HEK293 (cell line): Measurements from ENCODE around the gene BRMS1.

Source experiments
- KLF7 ChIP-seq: fragments of 450-650 bp; formaldehyde crosslinking; IDR thresholded peaks from 2 replicates; pipeline ENCODE4 v1.5.1; 2016; ENCODE audit warnings: missing biosample characterization, missing genetic modification characterization, borderline replicate concordance
- SCRT2 ChIP-seq: fragments of 450-650 bp; formaldehyde crosslinking; IDR thresholded peaks from 2 replicates; pipeline ENCODE4 v1.5.1; 2016; ENCODE audit warnings: missing biosample characterization, missing genetic modification characterization
- YY1 ChIP-seq: fragments of 450-650 bp; formaldehyde crosslinking; IDR thresholded peaks from 2 replicates; pipeline ENCODE4 v1.5.1; 2018; ENCODE audit warnings: missing biosample characterization, missing genetic modification characterization
- YY2 ChIP-seq: fragments of 450-650 bp; formaldehyde crosslinking; IDR thresholded peaks from 2 replicates; pipeline ENCODE4 v1.5.1; 2016; ENCODE audit warnings: missing biosample characterization, missing genetic modification characterization
- ZBTB8A ChIP-seq: fragments of 450-650 bp; formaldehyde crosslinking; IDR thresholded peaks from 2 replicates; pipeline ENCODE4 v1.5.1; 2016; ENCODE audit warnings: missing biosample characterization, missing genetic modification characterization
- ZEB2 ChIP-seq: fragments of 450-650 bp; formaldehyde crosslinking; IDR thresholded peaks from 2 replicates; pipeline ENCODE4 v1.5.1; 2016; ENCODE audit warnings: missing biosample characterization, missing genetic modification characterization
- ZFP69B ChIP-seq: fragments of 450-650 bp; formaldehyde crosslinking; IDR thresholded peaks from 2 replicates; pipeline ENCODE4 v1.5.1; 2016; ENCODE audit warnings: missing biosample characterization, missing genetic modification characterization
- ZNF112 ChIP-seq: fragments of 450-650 bp; formaldehyde crosslinking; IDR thresholded peaks from 2 replicates; pipeline ENCODE4 v1.5.0; 2017; ENCODE audit warnings: missing biosample characterization, missing genetic modification characterization
- ZNF146 ChIP-seq: fragments of 450-650 bp; formaldehyde crosslinking; IDR thresholded peaks from 2 replicates; pipeline ENCODE4 v1.5.1; 2016; ENCODE audit warnings: missing biosample characterization, missing genetic modification characterization
- ZNF24 ChIP-seq: fragments of 450-650 bp; formaldehyde crosslinking; IDR thresholded peaks from 2 replicates; pipeline ENCODE4 v1.5.1; 2016; ENCODE audit warnings: missing biosample characterization, missing genetic modification characterization
- ZNF335 ChIP-seq: fragments of 450-650 bp; formaldehyde crosslinking; conservative IDR thresholded peaks from 2 replicates; pipeline ENCODE4 v1.5.1; 2016; ENCODE audit warnings: missing biosample characterization, missing genetic modification characterization
- ZNF394 ChIP-seq: fragments of 450-650 bp; formaldehyde crosslinking; IDR thresholded peaks from 2 replicates; pipeline ENCODE4 v1.5.1; 2016; ENCODE audit warnings: missing biosample characterization, missing genetic modification characterization, mild to moderate bottlenecking, moderate library complexity, borderline replicate concordance
- ZNF514 ChIP-seq: fragments of 450-650 bp; formaldehyde crosslinking; IDR thresholded peaks from 2 replicates; pipeline ENCODE4 v1.5.1; 2016; ENCODE audit warnings: missing biosample characterization, missing genetic modification characterization
- ZSCAN23 ChIP-seq: fragments of 450-650 bp; formaldehyde crosslinking; IDR thresholded peaks from 2 replicates; pipeline ENCODE4 v1.5.1; 2016; ENCODE audit warnings: missing biosample characterization, missing genetic modification characterization
- TF ChIP-seq, protein P1 (sequence below): fragments of 450-650 bp; formaldehyde crosslinking; IDR thresholded peaks from 2 replicates; pipeline ENCODE4 v1.5.1; 2016; ENCODE audit warnings: missing biosample characterization, missing genetic modification characterization
- TF ChIP-seq, protein P2 (sequence below): fragments of 450-650 bp; formaldehyde crosslinking; IDR thresholded peaks from 2 replicates; pipeline ENCODE4 v1.5.1; 2016; ENCODE audit warnings: missing biosample characterization, missing genetic modification characterization
- TF ChIP-seq, protein P3 (sequence below): fragments of 450-650 bp; formaldehyde crosslinking; IDR thresholded peaks from 2 replicates; pipeline ENCODE4 v1.5.1; 2016; ENCODE audit warnings: missing biosample characterization, missing genetic modification characterization
- TF ChIP-seq, protein P4 (sequence below): fragments of 450-650 bp; formaldehyde crosslinking; IDR thresholded peaks from 2 replicates; pipeline ENCODE4 v1.5.0; 2017; ENCODE audit warnings: missing biosample characterization, missing genetic modification characterization, borderline replicate concordance
- TF ChIP-seq, protein P5 (sequence below): fragments of 450-650 bp; formaldehyde crosslinking; IDR thresholded peaks from 2 replicates; pipeline ENCODE4 v1.5.1; 2017; ENCODE audit warnings: missing biosample characterization, missing genetic modification characterization
- TF ChIP-seq, protein P6 (sequence below): fragments of 450-650 bp; formaldehyde crosslinking; IDR thresholded peaks from 2 replicates; pipeline ENCODE4 v1.5.1; 2017; ENCODE audit warnings: missing biosample characterization, mild to moderate bottlenecking, missing genetic modification characterization, moderate library complexity
- TF ChIP-seq, protein P7 (sequence below): fragments of 450-650 bp; formaldehyde crosslinking; IDR thresholded peaks from 2 replicates; pipeline ENCODE4 v1.5.1; 2016; ENCODE audit warnings: missing biosample characterization, missing genetic modification characterization
- TF ChIP-seq, protein P8 (sequence below): fragments of 450-650 bp; formaldehyde crosslinking; IDR thresholded peaks from 2 replicates; pipeline ENCODE4 v1.5.1; 2016; ENCODE audit warnings: missing biosample characterization, missing genetic modification characterization, borderline replicate concordance

Gene BRMS1

DNA sequence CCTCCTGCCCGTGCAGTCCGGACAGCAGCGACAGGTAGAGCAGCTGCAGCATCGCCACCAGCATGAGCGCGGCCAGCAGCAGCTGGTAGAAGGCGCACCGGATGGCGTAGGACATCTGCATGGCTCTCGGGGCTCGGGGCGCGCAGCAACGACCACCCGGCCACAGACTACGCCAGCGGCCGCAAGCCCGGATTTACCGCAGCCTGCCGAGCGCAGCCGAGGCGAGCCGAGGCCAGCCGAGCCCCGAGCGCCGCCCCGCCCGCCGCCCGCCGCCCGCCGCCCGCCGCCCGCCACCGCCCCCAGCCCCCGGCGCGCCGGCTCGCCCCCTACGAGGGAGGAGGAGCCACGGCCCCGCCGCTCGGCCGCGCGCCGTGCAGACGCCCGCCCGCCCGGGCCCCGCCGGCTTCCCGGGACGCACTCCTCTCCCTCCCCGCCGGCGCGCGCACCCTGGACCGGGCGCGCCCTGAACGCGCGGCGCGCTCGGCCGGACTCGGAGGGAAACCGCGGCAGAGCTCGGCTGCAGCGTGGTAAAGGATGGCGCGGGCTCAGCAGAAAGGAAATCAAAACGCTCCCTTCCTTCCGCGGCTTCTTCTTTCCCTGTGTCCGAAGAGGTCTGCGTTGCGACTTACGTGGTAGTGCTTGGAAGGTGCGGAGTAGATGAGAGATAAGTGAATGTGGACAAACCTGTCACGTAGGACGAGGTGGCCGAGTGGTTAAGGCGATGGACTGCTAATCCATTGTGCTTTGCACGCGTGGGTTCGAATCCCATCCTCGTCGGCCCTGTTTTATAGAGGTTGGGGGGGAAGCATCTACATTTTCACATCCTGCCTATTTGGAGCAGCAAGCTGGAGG is 2.7 kb upstream of the BRMS1 start, which contains the start of gene B4GAT1 (continued):
- TF ChIP-seq ZSCAN23 (tag by site-specific recombination): peak; percentile 36; the same call in 1 of the 2 replicates
- TF ChIP-seq ZNF394 (tag by site-specific recombination): peak; percentile 88
- TF ChIP-seq ZNF112 (tag by site-specific recombination): no peak
- TF ChIP-seq, protein P1, sequence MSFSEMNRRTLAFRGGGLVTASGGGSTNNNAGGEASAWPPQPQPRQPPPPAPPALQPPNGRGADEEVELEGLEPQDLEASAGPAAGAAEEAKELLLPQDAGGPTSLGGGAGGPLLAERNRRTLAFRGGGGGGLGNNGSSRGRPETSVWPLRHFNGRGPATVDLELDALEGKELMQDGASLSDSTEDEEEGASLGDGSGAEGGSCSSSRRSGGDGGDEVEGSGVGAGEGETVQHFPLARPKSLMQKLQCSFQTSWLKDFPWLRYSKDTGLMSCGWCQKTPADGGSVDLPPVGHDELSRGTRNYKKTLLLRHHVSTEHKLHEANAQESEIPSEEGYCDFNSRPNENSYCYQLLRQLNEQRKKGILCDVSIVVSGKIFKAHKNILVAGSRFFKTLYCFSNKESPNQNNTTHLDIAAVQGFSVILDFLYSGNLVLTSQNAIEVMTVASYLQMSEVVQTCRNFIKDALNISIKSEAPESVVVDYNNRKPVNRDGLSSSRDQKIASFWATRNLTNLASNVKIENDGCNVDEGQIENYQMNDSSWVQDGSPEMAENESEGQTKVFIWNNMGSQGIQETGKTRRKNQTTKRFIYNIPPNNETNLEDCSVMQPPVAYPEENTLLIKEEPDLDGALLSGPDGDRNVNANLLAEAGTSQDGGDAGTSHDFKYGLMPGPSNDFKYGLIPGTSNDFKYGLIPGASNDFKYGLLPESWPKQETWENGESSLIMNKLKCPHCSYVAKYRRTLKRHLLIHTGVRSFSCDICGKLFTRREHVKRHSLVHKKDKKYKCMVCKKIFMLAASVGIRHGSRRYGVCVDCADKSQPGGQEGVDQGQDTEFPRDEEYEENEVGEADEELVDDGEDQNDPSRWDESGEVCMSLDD: 0 out of 2 replicates have a peak, but pooled peaks have one; percentile 29
- peak; percentile 58; the same call in 1 of the 2 replicates for TF ChIP-seq KLF7 (tag by site-specific recombination)
- peak; percentile 71 for TF ChIP-seq ZFP69B (tag by site-specific recombination)
- TF ChIP-seq ZNF335 (tag by site-specific recombination): peak; percentile 71
- TF ChIP-seq, protein P2, sequence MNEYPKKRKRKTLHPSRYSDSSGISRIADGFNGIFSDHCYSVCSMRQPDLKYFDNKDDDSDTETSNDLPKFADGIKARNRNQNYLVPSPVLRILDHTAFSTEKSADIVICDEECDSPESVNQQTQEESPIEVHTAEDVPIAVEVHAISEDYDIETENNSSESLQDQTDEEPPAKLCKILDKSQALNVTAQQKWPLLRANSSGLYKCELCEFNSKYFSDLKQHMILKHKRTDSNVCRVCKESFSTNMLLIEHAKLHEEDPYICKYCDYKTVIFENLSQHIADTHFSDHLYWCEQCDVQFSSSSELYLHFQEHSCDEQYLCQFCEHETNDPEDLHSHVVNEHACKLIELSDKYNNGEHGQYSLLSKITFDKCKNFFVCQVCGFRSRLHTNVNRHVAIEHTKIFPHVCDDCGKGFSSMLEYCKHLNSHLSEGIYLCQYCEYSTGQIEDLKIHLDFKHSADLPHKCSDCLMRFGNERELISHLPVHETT (tag by site-specific recombination): peak; percentile 48; the same call in 1 of the 2 replicates
- TF ChIP-seq ZEB2: peak; percentile 83; the same call in 1 of the 2 replicates
- 0 out of 2 replicates have a peak, but pooled peaks have one; percentile 18 for TF ChIP-seq ZNF146 (tag by site-specific recombination)
- TF ChIP-seq, protein P3, sequence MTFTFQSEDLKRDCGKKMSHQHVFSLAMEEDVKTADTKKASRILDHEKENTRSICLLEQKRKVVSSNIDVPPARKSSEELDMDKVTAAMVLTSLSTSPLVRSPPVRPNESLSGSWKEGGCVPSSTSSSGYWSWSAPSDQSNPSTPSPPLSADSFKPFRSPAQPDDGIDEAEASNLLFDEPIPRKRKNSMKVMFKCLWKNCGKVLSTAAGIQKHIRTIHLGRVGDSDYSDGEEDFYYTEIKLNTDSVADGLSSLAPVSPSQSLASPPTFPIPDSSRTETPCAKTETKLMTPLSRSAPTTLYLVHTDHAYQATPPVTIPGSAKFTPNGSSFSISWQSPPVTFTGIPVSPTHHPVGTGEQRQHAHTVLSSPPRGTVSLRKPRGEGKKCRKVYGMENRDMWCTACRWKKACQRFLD: no peak
- TF ChIP-seq, protein P4, sequence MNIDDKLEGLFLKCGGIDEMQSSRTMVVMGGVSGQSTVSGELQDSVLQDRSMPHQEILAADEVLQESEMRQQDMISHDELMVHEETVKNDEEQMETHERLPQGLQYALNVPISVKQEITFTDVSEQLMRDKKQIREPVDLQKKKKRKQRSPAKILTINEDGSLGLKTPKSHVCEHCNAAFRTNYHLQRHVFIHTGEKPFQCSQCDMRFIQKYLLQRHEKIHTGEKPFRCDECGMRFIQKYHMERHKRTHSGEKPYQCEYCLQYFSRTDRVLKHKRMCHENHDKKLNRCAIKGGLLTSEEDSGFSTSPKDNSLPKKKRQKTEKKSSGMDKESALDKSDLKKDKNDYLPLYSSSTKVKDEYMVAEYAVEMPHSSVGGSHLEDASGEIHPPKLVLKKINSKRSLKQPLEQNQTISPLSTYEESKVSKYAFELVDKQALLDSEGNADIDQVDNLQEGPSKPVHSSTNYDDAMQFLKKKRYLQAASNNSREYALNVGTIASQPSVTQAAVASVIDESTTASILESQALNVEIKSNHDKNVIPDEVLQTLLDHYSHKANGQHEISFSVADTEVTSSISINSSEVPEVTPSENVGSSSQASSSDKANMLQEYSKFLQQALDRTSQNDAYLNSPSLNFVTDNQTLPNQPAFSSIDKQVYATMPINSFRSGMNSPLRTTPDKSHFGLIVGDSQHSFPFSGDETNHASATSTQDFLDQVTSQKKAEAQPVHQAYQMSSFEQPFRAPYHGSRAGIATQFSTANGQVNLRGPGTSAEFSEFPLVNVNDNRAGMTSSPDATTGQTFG (tag by site-specific recombination): 0 out of 2 replicates have a peak, but pooled peaks have one; percentile 52
- TF ChIP-seq, protein P5, sequence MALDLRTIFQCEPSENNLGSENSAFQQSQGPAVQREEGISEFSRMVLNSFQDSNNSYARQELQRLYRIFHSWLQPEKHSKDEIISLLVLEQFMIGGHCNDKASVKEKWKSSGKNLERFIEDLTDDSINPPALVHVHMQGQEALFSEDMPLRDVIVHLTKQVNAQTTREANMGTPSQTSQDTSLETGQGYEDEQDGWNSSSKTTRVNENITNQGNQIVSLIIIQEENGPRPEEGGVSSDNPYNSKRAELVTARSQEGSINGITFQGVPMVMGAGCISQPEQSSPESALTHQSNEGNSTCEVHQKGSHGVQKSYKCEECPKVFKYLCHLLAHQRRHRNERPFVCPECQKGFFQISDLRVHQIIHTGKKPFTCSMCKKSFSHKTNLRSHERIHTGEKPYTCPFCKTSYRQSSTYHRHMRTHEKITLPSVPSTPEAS (tag by site-specific recombination): peak; percentile 57
- TF ChIP-seq, protein P6, sequence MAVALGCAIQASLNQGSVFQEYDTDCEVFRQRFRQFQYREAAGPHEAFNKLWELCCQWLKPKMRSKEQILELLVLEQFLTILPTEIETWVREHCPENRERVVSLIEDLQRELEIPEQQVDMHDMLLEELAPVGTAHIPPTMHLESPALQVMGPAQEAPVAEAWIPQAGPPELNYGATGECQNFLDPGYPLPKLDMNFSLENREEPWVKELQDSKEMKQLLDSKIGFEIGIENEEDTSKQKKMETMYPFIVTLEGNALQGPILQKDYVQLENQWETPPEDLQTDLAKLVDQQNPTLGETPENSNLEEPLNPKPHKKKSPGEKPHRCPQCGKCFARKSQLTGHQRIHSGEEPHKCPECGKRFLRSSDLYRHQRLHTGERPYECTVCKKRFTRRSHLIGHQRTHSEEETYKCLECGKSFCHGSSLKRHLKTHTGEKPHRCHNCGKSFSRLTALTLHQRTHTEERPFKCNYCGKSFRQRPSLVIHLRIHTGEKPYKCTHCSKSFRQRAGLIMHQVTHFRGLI (tag by site-specific recombination): peak; percentile 50; the same call in 1 of the 2 replicates
- TF ChIP-seq, protein P7, sequence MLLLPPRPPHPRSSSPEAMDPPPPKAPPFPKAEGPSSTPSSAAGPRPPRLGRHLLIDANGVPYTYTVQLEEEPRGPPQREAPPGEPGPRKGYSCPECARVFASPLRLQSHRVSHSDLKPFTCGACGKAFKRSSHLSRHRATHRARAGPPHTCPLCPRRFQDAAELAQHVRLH (tag by site-specific recombination): peak; percentile 90
- peak; percentile 71 for TF ChIP-seq SCRT2 (tag by site-specific recombination)
- peak; percentile 31; the same call in 1 of the 2 replicates for TF ChIP-seq YY1 (tag by site-specific recombination)
- peak; percentile 55 for TF ChIP-seq ZBTB8A (tag by site-specific recombination)
- TF ChIP-seq YY2 (tag by site-specific recombination): peak; percentile 57; the same call in 1 of the 2 replicates
- TF ChIP-seq ZNF24 (tag by site-specific recombination): peak; percentile 88
- TF ChIP-seq, protein P8, sequence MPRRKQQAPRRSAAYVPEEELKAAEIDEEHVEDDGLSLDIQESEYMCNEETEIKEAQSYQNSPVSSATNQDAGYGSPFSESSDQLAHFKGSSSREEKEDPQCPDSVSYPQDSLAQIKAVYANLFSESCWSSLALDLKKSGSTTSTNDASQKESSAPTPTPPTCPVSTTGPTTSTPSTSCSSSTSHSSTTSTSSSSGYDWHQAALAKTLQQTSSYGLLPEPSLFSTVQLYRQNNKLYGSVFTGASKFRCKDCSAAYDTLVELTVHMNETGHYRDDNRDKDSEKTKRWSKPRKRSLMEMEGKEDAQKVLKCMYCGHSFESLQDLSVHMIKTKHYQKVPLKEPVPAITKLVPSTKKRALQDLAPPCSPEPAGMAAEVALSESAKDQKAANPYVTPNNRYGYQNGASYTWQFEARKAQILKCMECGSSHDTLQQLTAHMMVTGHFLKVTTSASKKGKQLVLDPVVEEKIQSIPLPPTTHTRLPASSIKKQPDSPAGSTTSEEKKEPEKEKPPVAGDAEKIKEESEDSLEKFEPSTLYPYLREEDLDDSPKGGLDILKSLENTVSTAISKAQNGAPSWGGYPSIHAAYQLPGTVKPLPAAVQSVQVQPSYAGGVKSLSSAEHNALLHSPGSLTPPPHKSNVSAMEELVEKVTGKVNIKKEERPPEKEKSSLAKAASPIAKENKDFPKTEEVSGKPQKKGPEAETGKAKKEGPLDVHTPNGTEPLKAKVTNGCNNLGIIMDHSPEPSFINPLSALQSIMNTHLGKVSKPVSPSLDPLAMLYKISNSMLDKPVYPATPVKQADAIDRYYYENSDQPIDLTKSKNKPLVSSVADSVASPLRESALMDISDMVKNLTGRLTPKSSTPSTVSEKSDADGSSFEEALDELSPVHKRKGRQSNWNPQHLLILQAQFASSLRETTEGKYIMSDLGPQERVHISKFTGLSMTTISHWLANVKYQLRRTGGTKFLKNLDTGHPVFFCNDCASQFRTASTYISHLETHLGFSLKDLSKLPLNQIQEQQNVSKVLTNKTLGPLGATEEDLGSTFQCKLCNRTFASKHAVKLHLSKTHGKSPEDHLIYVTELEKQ (tag by site-specific recombination): peak; percentile 14; the same call in 1 of the 2 replicates
- no peak for TF ChIP-seq ZNF514
